GM18498 (cell line): ENCODE data around the gene FOXF2.

ENCODE experiments used
- ATAC-seq: cut with Tn5 transposase; IDR thresholded peaks from one replicate; pipeline ENCODE4 v1.9.1; 2021; ENCODE audit warnings: mild to moderate bottlenecking, moderate library complexity; ENCODE audit not compliant: unreplicated experiment

The FOXF2 gene

DNA sequence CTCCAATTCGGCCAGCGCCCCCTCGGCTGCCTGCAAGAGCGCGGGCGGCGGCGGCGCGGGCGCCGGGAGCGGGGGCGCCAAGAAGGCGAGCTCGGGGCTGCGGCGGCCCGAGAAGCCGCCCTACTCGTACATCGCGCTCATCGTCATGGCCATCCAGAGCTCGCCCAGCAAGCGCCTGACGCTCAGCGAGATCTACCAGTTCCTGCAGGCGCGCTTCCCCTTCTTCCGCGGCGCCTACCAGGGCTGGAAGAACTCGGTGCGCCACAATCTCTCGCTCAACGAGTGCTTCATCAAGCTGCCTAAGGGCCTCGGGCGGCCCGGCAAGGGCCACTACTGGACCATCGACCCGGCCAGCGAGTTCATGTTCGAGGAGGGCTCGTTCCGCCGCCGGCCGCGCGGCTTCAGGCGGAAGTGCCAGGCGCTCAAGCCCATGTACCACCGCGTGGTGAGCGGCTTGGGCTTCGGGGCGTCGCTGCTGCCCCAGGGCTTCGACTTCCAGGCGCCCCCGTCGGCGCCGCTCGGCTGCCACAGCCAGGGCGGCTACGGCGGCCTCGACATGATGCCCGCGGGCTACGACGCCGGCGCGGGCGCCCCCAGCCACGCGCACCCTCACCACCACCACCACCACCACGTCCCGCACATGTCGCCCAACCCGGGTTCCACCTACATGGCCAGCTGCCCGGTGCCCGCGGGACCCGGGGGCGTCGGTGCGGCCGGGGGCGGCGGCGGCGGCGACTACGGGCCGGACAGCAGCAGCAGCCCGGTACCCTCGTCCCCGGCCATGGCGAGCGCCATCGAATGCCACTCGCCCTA, 963 bp downstream of the FOXF2 start:
- ATAC-seq = no peak

DNA sequence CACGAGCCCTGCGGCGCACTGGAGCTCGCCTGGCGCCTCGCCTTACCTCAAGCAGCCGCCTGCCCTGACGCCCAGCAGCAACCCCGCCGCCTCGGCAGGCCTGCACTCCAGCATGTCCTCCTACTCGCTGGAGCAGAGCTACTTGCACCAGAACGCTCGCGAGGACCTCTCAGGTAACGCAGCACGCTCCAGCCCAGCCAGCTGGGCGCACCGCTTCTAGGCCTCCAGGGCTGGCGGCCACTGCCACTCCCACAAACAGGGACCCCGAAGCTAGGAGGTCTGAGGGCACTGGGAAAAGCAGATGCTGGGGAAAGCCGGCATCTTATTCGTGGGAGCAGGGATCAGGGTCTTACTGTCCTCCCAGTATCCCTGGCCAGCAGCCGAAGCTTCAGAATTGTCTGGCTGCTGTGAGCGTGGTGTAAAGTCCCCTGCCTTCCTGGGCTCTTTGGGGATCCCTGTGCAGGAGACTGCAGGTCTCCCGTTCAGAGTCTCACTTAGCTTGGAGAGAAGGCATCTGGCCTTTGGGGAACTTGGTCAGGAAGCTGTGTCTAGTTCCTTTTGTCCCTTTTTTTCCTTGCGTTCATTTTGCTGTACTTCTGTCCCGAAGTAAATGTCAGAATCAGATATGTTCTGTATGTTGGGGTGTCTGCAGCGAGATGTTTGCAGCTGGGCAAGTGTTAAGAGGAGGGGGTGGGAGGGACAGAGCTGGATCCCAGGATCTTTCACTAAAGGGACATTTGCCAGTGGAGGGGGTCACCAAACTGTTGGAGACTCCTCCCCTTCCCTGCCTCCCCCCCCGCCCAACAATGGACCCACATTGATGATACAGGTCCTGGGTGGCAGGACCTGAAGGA, 1.8 kb downstream of the FOXF2 start:
- ATAC-seq = no peak

GRCh38 chr6:1391800-1392309, 2.5 kb downstream of the FOXF2 start:
- no peak for ATAC-seq

DNA sequence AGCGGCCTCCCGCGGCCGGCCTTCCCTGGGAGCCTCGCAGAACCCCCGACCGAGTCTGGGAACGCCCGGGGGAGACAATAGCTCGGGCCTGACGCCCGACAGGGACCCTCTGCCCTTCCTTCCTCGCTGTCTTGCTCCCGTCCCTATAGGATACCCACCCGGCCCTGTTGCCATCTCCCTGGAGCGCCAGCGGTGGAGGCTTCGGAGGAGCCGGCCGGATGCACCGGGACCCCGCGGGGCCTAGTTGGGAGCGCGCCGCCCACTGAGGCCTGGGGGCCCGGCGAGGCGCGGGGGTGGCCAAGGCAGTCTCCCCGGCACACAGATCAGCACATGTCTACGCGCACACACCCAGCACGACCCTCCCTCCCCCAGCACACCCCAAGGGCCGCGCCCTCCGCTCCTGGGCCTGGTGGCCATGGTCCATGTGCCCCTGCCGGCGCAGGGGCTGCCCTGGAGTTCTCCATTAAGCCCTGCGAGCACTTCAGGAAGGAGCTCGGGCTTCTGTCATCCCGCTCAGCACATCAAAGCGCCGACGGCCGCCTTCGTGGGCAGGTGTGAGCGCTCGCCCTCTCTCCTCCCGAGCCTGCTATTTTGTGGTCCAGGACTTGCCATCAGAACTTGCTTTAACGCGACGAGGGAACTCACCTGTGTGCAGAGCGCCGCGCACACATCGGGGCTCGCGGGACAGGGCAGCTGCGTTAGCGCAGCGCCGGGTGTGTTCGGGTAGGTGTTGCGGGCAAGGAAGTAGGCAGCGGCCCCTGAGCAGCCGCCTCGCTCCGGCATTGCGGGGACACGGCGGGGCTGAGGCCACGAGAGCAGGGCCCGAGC, 3.7 kb downstream of the FOXF2 start:
- ATAC-seq = no peak

- no peak for ATAC-seq
These were observed 4.4 kb downstream of the FOXF2 start for GRCh38 chr6:1393641-1394283.

DNA sequence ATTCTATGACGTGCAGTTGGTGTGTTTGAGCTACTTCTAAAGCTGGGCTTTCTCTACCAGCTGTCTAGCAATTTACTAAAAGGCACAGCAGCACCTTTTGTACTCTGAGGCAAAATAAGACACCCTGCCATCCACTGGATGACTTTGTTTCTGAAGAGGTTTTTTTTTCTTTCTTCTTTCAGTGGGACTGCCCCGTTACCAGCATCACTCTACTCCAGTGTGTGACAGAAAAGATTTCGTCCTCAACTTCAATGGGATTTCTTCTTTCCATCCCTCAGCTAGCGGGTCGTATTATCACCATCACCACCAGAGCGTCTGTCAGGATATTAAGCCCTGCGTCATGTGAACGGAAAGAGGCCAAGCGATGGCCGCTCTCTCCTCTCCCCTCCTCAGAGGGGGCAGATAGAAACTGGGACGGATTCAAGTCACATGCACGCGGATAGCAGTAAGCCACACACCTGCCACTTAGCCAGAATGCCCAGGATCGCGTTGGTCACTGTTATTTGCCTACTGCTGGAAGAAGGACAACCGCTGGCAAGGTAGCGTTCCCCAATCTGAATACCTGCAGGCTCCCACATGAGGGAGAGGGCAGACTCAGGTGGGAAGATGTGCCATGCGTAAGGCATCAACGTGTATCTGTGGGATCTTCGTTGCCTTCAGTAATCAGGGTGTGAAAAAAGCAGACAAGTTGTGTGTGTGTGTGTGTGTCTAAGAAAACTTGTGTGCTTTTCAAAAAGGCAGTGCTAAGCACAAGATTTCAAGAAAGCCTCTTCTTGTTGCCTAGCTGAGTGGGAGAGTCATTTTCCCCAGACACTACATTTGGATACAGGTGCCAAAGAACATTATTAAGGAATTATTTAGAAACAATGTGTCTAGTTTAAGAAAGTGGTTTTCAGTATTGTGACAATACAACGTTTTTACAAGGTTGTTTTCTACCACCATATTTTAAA, 5.4 kb downstream of the FOXF2 start:
- ATAC-seq = no peak

DNA sequence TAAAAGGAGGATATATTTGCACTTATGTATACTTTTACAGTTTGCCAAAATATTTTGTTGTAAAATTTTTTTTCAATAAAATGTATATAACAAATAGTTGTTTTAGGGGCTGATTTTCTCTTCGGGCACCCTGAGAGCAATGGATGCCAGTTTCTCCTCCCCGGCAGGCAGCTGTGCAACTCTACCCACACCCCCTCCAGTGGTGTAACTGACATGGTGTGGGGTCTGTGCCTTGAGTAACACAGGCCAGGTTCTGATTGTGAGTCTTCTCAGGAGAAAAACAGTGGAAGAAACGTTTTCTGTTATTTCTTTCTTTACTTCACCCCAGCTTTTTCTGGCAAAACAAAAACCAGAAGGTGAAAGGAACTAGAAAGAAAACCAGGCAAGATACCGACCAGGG, 6.1 kb downstream of the FOXF2 start:
- no peak for ATAC-seq

GRCh38 chr6:1395941-1396908, 6.8 kb downstream of the FOXF2 start:
- ATAC-seq = no peak

GRCh38 chr6:1396952-1397868, 7.8 kb downstream of the FOXF2 start:
- no peak for ATAC-seq

GRCh38 chr6:1399085-1399780, 9.9 kb downstream of the FOXF2 start:
- no peak for ATAC-seq

DNA sequence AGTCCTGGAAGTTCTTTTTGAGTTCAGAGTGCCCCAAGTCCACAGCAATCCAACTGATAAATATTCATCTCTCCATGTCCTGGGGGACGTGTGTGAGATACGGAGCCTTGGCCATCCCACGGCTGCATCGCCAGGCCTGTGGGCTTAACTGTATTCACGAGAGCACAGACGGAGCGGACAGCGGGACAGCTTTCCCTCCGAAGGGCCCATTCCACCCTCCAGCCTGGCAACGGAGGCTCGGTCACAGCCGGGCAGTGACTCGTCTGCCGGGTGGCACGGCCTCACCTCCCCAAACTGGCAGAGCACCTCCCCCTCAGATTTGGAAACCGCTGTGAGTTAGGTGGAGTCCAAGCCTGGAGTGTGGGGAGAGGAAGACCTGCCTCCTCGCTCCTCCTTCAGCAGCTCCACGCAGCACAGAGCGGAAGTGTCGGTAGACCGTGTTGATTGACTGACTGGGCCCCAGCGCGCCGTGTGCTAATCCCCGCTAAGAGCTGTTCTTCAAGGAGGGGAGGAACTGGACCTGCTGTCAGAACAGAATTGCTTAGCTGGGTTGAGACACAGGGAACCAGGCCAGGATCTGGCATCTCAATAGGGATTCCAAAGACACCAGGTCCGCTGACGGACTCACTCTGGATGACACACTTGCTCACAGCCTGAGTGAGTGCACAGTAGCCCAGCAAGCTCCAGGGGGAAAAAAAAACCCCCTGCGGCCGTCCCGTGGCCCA, 10.9 kb downstream of the FOXF2 start:
- ATAC-seq = no peak

DNA sequence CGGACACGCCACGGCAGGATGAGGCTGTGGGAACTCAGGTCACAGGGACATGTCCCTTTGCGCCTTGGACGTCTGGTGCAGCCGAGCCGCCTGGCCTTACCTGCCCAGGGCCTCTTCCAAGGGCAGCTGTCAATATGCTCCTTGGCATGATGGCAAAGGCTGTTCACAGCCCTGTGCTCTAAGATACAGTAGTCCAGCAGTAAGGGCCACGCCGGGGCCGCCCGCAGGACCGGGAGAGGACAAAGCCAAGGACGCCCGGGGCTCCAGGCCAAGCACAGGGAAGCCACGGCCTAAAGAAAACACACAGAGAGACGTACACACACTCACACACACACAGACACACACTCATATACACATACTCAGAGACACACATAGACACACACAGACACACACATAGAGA, 13.0 kb downstream of the FOXF2 start:
- no peak for ATAC-seq

DNA sequence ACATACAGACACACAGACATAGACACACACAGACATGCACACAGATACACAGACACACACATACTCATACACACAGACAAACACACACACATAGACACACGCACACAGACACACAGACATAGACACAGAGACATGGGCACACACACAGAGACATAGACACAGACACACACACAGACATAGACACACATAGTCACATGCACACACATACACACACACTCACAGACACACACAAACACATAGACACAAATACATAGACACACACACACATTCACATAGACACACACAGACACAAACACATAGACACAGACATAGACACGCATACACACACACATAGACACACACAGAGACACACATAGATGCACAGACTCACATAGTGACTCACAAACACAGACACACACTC, 13.5 kb downstream of the FOXF2 start:
- no peak for ATAC-seq

GRCh38 chr6:1403851-1404712, 14.7 kb downstream of the FOXF2 start:
- ATAC-seq = no peak

DNA sequence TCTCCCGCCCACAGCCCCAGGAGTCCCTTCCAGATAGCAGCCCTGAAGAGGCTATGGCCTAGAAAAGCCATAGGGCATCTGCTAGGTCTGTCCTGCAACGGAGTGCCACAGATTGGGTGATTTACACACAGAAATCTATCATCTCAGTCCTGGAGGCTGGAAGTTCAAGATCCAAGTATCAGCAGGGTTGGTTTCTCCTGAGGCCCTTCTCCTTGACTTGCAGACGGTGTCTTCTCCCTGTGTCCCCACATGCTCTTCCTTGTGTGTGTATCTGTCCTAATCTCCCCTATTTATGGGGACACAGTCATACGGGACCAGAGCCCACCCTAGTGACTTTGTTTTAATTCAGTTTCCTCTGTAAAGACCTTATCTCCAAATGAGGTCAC, 15.3 kb downstream of the FOXF2 start:
- no peak for ATAC-seq
